Measurements from ENCODE around the gene HAPLN3. TPM values are rescaled to one million over a fixed set of nuclear protein-coding genes. Genes with fewer than 3 reads are reported as not detected.

The HAPLN3 gene
- 7.3 and 7.8 TPM in 2 replicates for total RNA-seq

GRCh38 chr15:88894819-88895767 is at the start of gene HAPLN3:
Gene HAPLN3, minus strand, starts transcription at chr15:88895544. Its CDS starts 8,246 bp downstream, at chr15:88887298.

GRCh38 chr15:88913017-88913849 is 17.9 kb upstream of the HAPLN3 start, which contains the start of gene MFGE8:
Gene MFGE8, minus strand, starts transcription at chr15:88913379. Its CDS starts 60 bp downstream, at chr15:88913319.

Other genes with a start within 250 kb of the HAPLN3 start
- not detected in 2 replicates for gene ACAN, start 92.1 kb downstream of the HAPLN3 start, total RNA-seq
- 35.9 and 42.7 TPM in 2 replicates for gene MFGE8, start 17.8 kb upstream of the HAPLN3 start, total RNA-seq
- gene ABHD2, start 192.9 kb upstream of the HAPLN3 start, total RNA-seq = 33.1 and 43.4 TPM in 2 replicates

Data from airway epithelial cell (primary cell).